ENCODE results near the gene SLC25A12.

DNA sequence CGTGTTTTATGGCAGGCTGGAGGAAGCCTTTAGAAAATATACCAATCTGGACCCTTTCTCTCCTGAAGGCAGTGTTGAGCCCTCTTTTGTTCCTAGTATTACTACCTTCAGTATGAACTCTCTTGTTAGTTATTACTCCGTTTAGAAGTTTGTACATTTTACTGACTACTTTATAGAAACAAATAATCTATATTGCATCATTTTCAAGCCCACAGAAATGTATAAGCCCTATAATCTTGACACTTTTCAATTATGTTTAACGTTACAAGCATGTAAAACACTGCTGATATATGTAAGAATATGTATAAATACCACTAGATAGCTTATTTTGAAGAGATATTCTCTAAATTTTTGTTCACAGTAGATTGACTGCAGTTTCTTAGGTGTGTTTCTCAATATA, 64.0 kb downstream of the SLC25A12 start:
- TF ChIP-seq, protein P1, sequence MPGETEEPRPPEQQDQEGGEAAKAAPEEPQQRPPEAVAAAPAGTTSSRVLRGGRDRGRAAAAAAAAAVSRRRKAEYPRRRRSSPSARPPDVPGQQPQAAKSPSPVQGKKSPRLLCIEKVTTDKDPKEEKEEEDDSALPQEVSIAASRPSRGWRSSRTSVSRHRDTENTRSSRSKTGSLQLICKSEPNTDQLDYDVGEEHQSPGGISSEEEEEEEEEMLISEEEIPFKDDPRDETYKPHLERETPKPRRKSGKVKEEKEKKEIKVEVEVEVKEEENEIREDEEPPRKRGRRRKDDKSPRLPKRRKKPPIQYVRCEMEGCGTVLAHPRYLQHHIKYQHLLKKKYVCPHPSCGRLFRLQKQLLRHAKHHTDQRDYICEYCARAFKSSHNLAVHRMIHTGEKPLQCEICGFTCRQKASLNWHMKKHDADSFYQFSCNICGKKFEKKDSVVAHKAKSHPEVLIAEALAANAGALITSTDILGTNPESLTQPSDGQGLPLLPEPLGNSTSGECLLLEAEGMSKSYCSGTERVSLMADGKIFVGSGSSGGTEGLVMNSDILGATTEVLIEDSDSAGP (CRISPR knock-in tag; IDR thresholded peaks at IDR 0.05; ENCODE audit: borderline replicate concordance): no peak
- no peak for TF ChIP-seq HMG20B (CRISPR knock-in tag; conservative IDR thresholded peaks at IDR 0.05)
